ENCODE measurements around the gene SZRD1.

GRCh38 chr1:16318555-16318954, 48.5 kb upstream of the SZRD1 start:
- no peak for TF ChIP-seq CTCF (conservative IDR thresholded peaks at IDR 0.05)
- no peak for TF ChIP-seq EZH2 (IDR thresholded peaks at IDR 0.05; ENCODE audit: low read depth)
